Measurements from ENCODE around the gene EMC9. TPM values are rescaled to one million over a fixed set of nuclear protein-coding genes. Genes with fewer than 3 reads are reported as not detected.

The EMC9 gene
- total RNA-seq, 3 donors from 2014 or later, result 13.4 to 19.0 (median 16.5) TPM

DNA sequence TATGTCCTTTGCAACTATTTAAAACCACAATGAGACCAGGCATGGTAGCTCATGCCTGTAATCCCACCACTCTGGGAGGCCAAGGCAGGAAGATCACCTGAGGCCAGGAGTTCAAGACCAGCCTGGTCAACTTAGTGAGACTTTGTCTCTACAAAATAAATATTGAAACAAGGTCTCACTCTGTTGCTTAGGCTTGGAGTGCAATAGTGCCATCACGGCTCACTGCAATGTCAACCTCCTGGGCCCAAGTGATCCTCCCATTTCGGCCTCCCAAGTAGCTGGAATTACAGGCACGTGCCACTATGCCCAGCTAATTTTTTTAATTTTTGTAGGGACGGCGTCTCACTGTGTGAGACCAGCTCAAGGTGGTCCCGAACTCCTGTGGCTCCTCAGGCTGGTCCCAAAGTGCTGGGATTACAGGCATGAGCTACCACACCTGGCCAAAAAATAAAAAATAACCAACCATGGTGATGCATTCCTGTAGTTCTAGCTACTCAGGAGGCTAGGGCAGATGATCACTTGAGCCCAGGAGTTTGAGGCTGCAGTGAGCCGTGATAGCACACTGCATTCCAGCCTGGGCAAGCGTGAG, 11.9 kb downstream of the EMC9 start:
- DNase-seq (ENCODE audit: low spot score in 2 of 2), result no peak
- H3K9me3 ChIP-seq, result no peaks in the 10 kb centered on the region
- no peak overlapping the region for H3K27ac ChIP-seq
- H3K27me3 ChIP-seq, result no peaks in the 10 kb centered on the region
- no peak overlapping the region for H3K4me3 ChIP-seq
- H3K36me3 ChIP-seq, result no peaks in the 10 kb centered on the region
- no peaks in the 10 kb centered on the region for H3K4me1 ChIP-seq
- intact Hi-C loops (cut with DNase I; ENCODE audit: low total_unique reads), result no loop called here
- no peak for TF ChIP-seq POLR2AphosphoS5 (IDR thresholded peaks at IDR 0.05)
- no peak for TF ChIP-seq POLR2A (IDR thresholded peaks at IDR 0.05)
- TF ChIP-seq, protein P1, sequence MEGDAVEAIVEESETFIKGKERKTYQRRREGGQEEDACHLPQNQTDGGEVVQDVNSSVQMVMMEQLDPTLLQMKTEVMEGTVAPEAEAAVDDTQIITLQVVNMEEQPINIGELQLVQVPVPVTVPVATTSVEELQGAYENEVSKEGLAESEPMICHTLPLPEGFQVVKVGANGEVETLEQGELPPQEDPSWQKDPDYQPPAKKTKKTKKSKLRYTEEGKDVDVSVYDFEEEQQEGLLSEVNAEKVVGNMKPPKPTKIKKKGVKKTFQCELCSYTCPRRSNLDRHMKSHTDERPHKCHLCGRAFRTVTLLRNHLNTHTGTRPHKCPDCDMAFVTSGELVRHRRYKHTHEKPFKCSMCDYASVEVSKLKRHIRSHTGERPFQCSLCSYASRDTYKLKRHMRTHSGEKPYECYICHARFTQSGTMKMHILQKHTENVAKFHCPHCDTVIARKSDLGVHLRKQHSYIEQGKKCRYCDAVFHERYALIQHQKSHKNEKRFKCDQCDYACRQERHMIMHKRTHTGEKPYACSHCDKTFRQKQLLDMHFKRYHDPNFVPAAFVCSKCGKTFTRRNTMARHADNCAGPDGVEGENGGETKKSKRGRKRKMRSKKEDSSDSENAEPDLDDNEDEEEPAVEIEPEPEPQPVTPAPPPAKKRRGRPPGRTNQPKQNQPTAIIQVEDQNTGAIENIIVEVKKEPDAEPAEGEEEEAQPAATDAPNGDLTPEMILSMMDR (IDR thresholded peaks at IDR 0.05), result no peak

DNA sequence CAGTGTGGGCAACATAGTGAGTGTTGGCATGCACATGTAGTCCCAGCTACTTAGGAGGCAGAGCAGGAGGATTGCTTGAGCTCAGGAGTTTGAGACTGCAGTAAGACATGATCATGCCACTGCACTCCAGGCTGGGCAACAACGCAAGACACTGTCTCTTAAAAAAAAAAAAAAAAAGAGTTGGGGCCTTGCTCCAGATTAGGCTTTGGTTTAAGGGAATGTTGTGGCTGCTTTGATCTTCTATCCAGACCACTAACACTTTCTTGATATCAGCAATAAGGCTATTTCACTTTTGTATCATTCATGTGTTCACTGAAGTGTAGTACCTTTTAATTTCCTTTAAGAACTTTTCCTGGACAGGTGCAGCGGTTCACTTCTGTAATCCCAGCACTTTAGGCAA, 13.7 kb downstream of the EMC9 start:
- Histone ChIP-seq H3K4me1 (no peaks in the 10 kb centered on the region), H3K27ac (no peak overlapping the region), H3K9me3 (no peaks in the 10 kb centered on the region), H3K4me3 (no peak overlapping the region), H3K27me3 (no peaks in the 10 kb centered on the region), H3K36me3 (peaks cover 11% of the 10 kb centered on the region)
- no peak for TF ChIP-seq POLR2A (IDR thresholded peaks at IDR 0.05)
- intact Hi-C loops (cut with DNase I; ENCODE audit: low total_unique reads), result no loop called here
- no peak for DNase-seq (ENCODE audit: low spot score in 2 of 2)

DNA sequence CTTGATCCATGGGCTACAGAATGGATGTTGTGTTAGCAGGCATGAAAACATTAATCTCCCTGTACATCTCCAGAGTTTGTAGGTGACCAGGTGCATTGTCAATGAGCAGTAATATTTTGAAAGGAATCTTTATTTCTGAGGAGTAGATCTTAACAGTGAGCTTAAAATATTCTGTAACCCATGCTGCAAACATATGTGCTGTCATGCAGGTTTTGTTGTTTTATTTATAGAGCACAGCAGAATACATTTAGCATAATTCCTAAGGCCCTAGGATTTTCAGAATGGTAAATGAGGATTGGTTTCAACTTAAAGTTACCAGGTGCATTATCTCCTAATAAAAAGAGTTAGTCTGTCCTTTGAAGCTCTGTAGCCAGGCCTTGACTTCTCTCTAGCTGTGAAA, 14.5 kb downstream of the EMC9 start:
- Histone ChIP-seq H3K9me3 (no peaks in the 10 kb centered on the region), H3K27ac (no peak overlapping the region), H3K36me3 (peaks cover 14% of the 10 kb centered on the region), H3K4me1 (no peaks in the 10 kb centered on the region), H3K27me3 (no peaks in the 10 kb centered on the region), H3K4me3 (no peak overlapping the region)
- no peak for TF ChIP-seq POLR2AphosphoS5 (IDR thresholded peaks at IDR 0.05)
- TF ChIP-seq POLR2A (IDR thresholded peaks at IDR 0.05), result no peak
- TF ChIP-seq, protein P1 (IDR thresholded peaks at IDR 0.05), result no peak
- intact Hi-C loops (cut with DNase I; ENCODE audit: low total_unique reads), result no loop called here
- DNase-seq (ENCODE audit: low spot score in 2 of 2), result no peak

DNA sequence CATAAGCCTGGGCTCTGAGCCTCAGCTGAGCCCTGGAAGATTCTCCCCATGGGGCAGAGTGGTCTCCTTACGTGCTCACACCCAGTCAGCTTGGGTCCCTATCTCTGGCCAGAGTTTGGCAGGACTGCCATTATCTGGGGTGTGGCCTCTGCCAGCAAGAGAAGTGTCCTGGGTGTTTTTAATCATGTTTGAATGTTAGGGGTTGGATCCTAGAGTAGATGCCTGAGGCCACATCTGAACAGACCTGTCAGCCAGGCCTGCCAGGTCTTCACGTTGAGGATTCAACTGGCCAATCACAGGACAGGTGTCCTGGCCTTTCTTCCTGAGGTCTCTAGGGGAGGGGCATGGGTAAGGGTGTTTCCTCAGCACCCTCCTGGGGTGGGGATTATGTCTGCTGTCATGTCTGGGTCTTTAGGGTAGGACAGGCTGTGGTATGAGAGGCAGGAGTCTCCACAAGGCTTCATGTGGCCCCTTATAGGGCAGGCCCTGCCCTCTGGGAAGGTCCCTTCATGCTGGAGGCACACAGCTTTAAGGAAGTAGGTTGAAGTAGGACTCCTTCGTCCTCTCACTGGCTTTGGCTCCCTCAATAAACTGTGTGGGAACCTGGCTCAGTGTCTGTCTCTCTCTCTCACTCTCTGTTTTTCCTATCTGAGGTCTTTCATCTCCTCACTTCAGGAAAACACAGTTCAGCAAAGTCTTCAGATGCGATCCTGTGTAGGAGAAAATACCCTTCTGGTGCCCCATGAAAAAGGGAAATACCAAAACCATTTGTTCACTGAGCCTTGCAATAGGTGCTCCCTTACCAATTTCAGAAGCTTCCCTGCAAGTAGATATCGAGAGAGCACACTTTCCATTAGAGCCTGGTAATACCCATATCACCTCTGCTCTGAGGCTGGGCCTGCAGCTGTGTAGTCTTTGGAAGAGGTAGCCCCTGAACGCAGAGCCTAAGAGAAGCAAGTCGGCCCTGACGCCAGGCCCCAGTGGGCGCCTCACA, 17.7 kb downstream of the EMC9 start:
- H3K9me3 ChIP-seq, result no peaks in the 10 kb centered on the region
- intact Hi-C loops (cut with DNase I; ENCODE audit: low total_unique reads), result loop anchor here (5.0 kb wide), 1 partner anchor 1191 kb away; no protein-coding TSS in a partner anchor
- H3K27me3 ChIP-seq, result no peaks in the 10 kb centered on the region
- H3K27ac ChIP-seq, result no peak overlapping the region
- no peak overlapping the region for H3K4me3 ChIP-seq
- no peak for DNase-seq (ENCODE audit: low spot score in 2 of 2)
- TF ChIP-seq, protein P1 (IDR thresholded peaks at IDR 0.05), result no peak
- no peak for TF ChIP-seq POLR2A (IDR thresholded peaks at IDR 0.05)
- no peak for TF ChIP-seq POLR2AphosphoS5 (IDR thresholded peaks at IDR 0.05)
- peaks cover 14% of the 10 kb centered on the region for H3K36me3 ChIP-seq
- no peaks in the 10 kb centered on the region for H3K4me1 ChIP-seq

DNA sequence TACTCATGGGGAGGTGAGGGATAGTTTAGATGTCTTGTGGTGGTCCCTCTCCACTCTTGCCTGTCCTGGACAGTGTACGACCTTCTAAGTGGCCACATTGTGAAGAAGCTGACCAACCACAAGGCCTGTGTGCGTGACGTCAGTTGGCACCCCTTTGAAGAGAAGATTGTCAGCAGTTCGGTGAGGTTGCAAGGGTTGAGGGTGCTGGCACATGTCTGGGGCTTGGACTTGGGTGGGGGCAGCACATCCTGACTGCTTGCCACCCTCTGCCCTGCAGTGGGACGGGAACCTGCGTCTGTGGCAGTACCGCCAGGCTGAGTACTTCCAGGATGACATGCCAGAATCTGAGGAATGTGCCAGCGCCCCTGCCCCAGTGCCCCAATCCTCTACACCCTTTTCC, 18.5 kb downstream of the EMC9 start:
- no peak overlapping the region for H3K27ac ChIP-seq
- H3K4me1 ChIP-seq, result no peaks in the 10 kb centered on the region
- TF ChIP-seq, protein P1 (IDR thresholded peaks at IDR 0.05), result no peak
- TF ChIP-seq POLR2AphosphoS5 (IDR thresholded peaks at IDR 0.05), result no peak
- TF ChIP-seq POLR2A (IDR thresholded peaks at IDR 0.05), result no peak
- no peaks in the 10 kb centered on the region for H3K9me3 ChIP-seq
- intact Hi-C loops (cut with DNase I; ENCODE audit: low total_unique reads), result loop anchor here (5.0 kb wide), 1 partner anchor 1191 kb away; no protein-coding TSS in a partner anchor
- no peaks in the 10 kb centered on the region for H3K27me3 ChIP-seq
- no peak for DNase-seq (ENCODE audit: low spot score in 2 of 2)
- H3K36me3 ChIP-seq, result peaks cover 14% of the 10 kb centered on the region
- H3K4me3 ChIP-seq, result no peak overlapping the region
